CD4-positive, alpha-beta T cell treated with Interleukin-17A for 1 hour (primary cell): Measurements from ENCODE around the gene TWF1.
A peak's percentile ranks its signal among the peaks of the same experiment; 100 is the strongest.
"Not testable (repeated sequence)": the region's sequence is repeated elsewhere in the genome, so short reads cannot be mapped to it uniquely, and the experiment has no call there.

Experiments used
- DNase-seq: peaks from one replicate; pipeline ENCODE4 v3.0.0-alpha.2; 2020

Gene TWF1

GRCh38 chr12:43805860-43806736, at the start of gene TWF1:
TSS of gene TWF1 (minus strand) at chr12:43806317. CDS start at chr12:43806245, 72 bp downstream.
- DNase-seq: peak; percentile 82

- no peak for DNase-seq
Observed at GRCh38 chr12:43852744-43853143, 46.6 kb upstream of the TWF1 start.

- DNase-seq: no peak
Observed at GRCh38 chr12:43848786-43849185, 42.7 kb upstream of the TWF1 start.

GRCh38 chr12:43848226-43848507, 42.0 kb upstream of the TWF1 start:
- no peak for DNase-seq

GRCh38 chr12:43847425-43848225, 41.5 kb upstream of the TWF1 start:
- not testable (repeated sequence) for DNase-seq

GRCh38 chr12:43842259-43842658, 36.1 kb upstream of the TWF1 start:
- DNase-seq: no peak

GRCh38 chr12:43841253-43841652, 35.1 kb upstream of the TWF1 start:
- no peak for DNase-seq

- no peak for DNase-seq
Observed at GRCh38 chr12:43840338-43840737, 34.2 kb upstream of the TWF1 start.

- peak; percentile 20 for DNase-seq
Observed at GRCh38 chr12:43836475-43836989, 30.4 kb upstream of the TWF1 start.

- DNase-seq: peak; percentile 65
Observed at GRCh38 chr12:43835656-43836474, 29.7 kb upstream of the TWF1 start, which contains the start of gene TMEM117. TSS of gene TMEM117 (plus strand) at chr12:43836081.

GRCh38 chr12:43835264-43835655, 29.1 kb upstream of the TWF1 start:
- DNase-seq: no peak

- peak; percentile 41 for DNase-seq
Observed at GRCh38 chr12:43832463-43833168, 26.5 kb upstream of the TWF1 start.

GRCh38 chr12:43827093-43827492, 21.0 kb upstream of the TWF1 start:
- DNase-seq: no peak

- DNase-seq: no peak
Observed at GRCh38 chr12:43826681-43827080, 20.6 kb upstream of the TWF1 start.

- DNase-seq: no peak
Observed at GRCh38 chr12:43824207-43824775, 18.2 kb upstream of the TWF1 start.

GRCh38 chr12:43816168-43816567, 10.1 kb upstream of the TWF1 start:
- no peak for DNase-seq

GRCh38 chr12:43815416-43815815, 9.3 kb upstream of the TWF1 start:
- DNase-seq: no peak

- no peak for DNase-seq
Observed at GRCh38 chr12:43812926-43813325, 6.8 kb upstream of the TWF1 start.

- no peak for DNase-seq
Observed at GRCh38 chr12:43812057-43812456, 5.9 kb upstream of the TWF1 start.

GRCh38 chr12:43807386-43807785, 1.3 kb upstream of the TWF1 start:
- DNase-seq: no peak

GRCh38 chr12:43806737-43807072, 588 bp upstream of the TWF1 start:
- no peak for DNase-seq
